ENCODE results near the gene GOLGA2. TPM values are rescaled to one million over a fixed set of nuclear protein-coding genes. Genes with fewer than 3 reads are reported as not detected.

GOLGA2 gene
- total RNA-seq, 2 experiments from 2014 or later, result 44.3 to 48.3 TPM

DNA sequence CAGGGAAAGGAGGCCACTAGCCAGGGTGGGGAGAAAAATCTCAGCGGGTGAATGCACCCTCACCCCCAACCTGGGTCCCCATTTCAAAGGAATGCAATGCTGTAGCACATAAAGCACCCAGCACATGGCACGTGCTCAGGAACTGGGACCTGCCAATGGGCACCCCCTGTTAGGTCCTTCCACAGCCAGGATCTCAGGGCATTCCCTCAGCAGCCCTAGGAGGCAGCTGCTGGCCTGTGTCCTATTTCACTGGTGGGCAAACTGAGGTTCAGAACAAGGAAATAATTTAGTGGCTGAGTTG is 63.9 kb downstream of the GOLGA2 start:
- intact Hi-C loops (cut with DNase I, micrococcal nuclease), result no loop called here
- H3K4me1 ChIP-seq (ENCODE audit: insufficient read depth, low read length), result no peaks in the 10 kb centered on the region
- Mint-ChIP-seq H3K4me1 (ENCODE audit: low read depth) (no peaks in the 10 kb centered on the region), H3K27me3 (peaks cover 16% of the 10 kb centered on the region), H3K36me3 (ENCODE audit: low read depth) (no peaks in the 10 kb centered on the region), H3K4me3 (no peak overlapping the region), H3K9me3 (no peaks in the 10 kb centered on the region), H3K27ac (no peak overlapping the region)
- DNase-seq (no peak), ATAC-seq (ENCODE audit: poor library complexity) (no peak)
- POLR2A ChIA-PET, result no interaction called here
- no peaks in the 10 kb centered on the region for H3K9me3 ChIP-seq (ENCODE audit: control insufficient read depth in 1 of 2, insufficient read depth in 1 of 2, low read length in 2 of 2)
- no peak overlapping the region for H3K4me3 ChIP-seq (ENCODE audit: low read length)
- CTCF ChIA-PET, result interaction anchor here (0.6 kb wide), 1 partner anchor 61 kb away, joined by 4 read pairs; no protein-coding TSS in a partner anchor
- H3K27ac ChIP-seq (ENCODE audit: low read depth in 1 of 2, low read length in 2 of 2), result no peak overlapping the region
- no peaks in the 10 kb centered on the region for H3K36me3 ChIP-seq (ENCODE audit: insufficient read depth, low read length)
- H3K27me3 ChIP-seq (ENCODE audit: control insufficient read depth in 1 of 2, insufficient read depth in 2 of 2, low read length in 2 of 2), result no peaks in the 10 kb centered on the region
- TF ChIP-seq, protein P1, sequence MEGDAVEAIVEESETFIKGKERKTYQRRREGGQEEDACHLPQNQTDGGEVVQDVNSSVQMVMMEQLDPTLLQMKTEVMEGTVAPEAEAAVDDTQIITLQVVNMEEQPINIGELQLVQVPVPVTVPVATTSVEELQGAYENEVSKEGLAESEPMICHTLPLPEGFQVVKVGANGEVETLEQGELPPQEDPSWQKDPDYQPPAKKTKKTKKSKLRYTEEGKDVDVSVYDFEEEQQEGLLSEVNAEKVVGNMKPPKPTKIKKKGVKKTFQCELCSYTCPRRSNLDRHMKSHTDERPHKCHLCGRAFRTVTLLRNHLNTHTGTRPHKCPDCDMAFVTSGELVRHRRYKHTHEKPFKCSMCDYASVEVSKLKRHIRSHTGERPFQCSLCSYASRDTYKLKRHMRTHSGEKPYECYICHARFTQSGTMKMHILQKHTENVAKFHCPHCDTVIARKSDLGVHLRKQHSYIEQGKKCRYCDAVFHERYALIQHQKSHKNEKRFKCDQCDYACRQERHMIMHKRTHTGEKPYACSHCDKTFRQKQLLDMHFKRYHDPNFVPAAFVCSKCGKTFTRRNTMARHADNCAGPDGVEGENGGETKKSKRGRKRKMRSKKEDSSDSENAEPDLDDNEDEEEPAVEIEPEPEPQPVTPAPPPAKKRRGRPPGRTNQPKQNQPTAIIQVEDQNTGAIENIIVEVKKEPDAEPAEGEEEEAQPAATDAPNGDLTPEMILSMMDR (IDR thresholded peaks at IDR 0.05), result no peak

DNA sequence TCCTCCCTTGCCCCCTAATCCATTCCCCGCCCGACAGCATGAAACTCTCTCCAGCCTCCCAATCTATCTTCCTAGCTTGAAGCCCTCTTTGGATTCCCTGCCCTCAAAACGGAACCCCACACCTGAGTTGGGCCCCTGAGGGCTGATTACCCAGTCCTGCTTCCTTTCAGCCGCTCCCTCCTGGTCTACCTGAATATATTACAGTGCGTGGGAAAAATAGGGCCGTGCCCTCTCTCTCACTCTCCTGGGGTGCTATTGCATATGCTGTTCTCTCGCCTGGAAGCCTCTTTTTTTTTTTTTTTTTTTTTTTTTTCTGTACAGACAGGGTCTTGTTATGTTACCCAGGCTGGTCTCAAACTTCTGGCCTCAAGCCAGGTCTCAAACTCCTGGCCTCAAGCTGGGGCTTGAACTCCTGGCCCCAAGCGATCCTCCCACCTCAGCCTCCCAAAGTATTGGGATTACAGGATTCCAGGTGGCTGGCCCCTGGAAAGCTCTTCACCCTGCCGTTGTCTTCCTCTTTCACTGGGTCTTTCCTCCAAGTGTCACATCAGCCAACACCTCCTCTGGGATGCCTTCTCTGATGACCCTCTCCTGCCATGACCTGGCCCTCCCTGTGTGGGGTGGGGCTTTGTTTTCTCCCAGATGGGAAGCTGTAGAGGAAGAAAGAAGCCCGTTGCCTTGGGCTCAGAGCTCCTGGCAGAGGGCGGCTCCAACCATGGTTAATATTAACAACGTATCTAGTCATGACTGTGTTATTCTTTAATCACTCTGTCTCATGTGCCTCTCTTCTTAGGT is 64.4 kb downstream of the GOLGA2 start:
- H3K27me3 ChIP-seq (ENCODE audit: control insufficient read depth in 1 of 2, insufficient read depth in 2 of 2, low read length in 2 of 2), result no peaks in the 10 kb centered on the region
- ChIA-PET POLR2A (interaction anchor here (0.6 kb wide), 1 partner anchor 811 kb away, joined by 3 read pairs; no protein-coding TSS in a partner anchor), CTCF (interaction anchor here (0.6 kb wide), 1 partner anchor 62 kb away, joined by 4 read pairs; no protein-coding TSS in a partner anchor)
- H3K36me3 ChIP-seq (ENCODE audit: insufficient read depth, low read length), result no peaks in the 10 kb centered on the region
- H3K4me3 Mint-ChIP-seq, result no peak overlapping the region
- H3K36me3 Mint-ChIP-seq (ENCODE audit: low read depth), result no peaks in the 10 kb centered on the region
- no peaks in the 10 kb centered on the region for H3K4me1 Mint-ChIP-seq (ENCODE audit: low read depth)
- H3K27me3 Mint-ChIP-seq, result peaks cover 16% of the 10 kb centered on the region
- no peaks in the 10 kb centered on the region for H3K9me3 ChIP-seq (ENCODE audit: control insufficient read depth in 1 of 2, insufficient read depth in 1 of 2, low read length in 2 of 2)
- ATAC-seq (ENCODE audit: poor library complexity) (no peak), DNase-seq (no peak)
- H3K27ac ChIP-seq (ENCODE audit: low read depth in 1 of 2, low read length in 2 of 2), result no peak overlapping the region
- no peaks in the 10 kb centered on the region for H3K9me3 Mint-ChIP-seq
- no peak overlapping the region for H3K4me3 ChIP-seq (ENCODE audit: low read length)
- H3K4me1 ChIP-seq (ENCODE audit: insufficient read depth, low read length), result no peaks in the 10 kb centered on the region
- TF ChIP-seq, protein P1 (IDR thresholded peaks at IDR 0.05), result no peak
- no peak overlapping the region for H3K27ac Mint-ChIP-seq
- intact Hi-C loops (cut with DNase I, micrococcal nuclease), result no loop called here

DNA sequence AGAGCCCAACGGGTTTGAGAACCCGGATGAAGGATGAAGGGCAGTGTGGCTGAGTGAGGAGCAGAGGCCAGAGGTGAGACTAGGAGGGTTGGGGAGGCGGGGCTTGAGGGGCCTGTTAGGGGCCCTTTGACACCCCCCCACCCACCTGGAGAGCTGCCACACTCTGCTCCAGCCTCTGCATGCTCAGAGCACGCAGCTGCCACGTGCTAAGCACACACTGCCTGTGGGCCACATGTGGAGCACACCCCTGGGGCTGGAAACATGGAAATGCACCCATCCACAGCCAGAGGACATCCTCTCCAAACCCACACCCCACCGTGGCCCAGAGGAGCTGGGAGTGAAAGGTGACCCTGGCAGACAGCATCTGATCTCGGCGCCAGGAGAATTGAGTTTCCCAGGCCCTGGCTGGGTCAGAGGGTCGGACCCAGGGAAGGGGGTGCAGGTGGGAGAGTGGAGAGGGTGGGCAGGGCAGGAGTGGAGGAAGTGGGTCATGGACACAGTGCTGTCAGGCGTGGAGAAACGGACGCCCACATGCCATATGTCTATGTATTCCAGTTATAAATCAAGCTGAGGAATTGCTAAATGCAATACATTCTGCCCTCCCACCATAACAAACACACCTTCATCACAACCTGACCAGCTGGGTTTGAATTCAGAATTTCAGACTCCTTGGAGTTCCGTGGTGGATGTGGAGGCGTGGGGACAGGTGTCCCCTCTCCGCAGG is 66.7 kb downstream of the GOLGA2 start:
- H3K27me3 Mint-ChIP-seq, result peaks cover 22% of the 10 kb centered on the region
- Histone ChIP-seq H3K4me1 (ENCODE audit: insufficient read depth, low read length) (peaks cover 4% of the 10 kb centered on the region), H3K36me3 (ENCODE audit: insufficient read depth, low read length) (no peaks in the 10 kb centered on the region), H3K27me3 (ENCODE audit: control insufficient read depth in 1 of 2, insufficient read depth in 2 of 2, low read length in 2 of 2) (peaks cover 7 to 12% of the 10 kb centered on the region in 2 experiments), H3K9me3 (ENCODE audit: control insufficient read depth in 1 of 2, insufficient read depth in 1 of 2, low read length in 2 of 2) (no peaks in the 10 kb centered on the region), H3K4me3 (ENCODE audit: low read length) (no peak overlapping the region), H3K27ac (ENCODE audit: low read depth in 1 of 2, low read length in 2 of 2) (no peak overlapping the region)
- ATAC-seq (ENCODE audit: poor library complexity) (no peak), DNase-seq (no peak)
- TF ChIP-seq, protein P1 (IDR thresholded peaks at IDR 0.05), result no peak
- CTCF ChIA-PET, result no interaction called here
- intact Hi-C loops (cut with DNase I, micrococcal nuclease), result no loop called here
- H3K27ac Mint-ChIP-seq, result no peak overlapping the region
- no peak overlapping the region for H3K4me3 Mint-ChIP-seq
- no peaks in the 10 kb centered on the region for H3K4me1 Mint-ChIP-seq (ENCODE audit: low read depth)
- no peaks in the 10 kb centered on the region for H3K9me3 Mint-ChIP-seq
- H3K36me3 Mint-ChIP-seq (ENCODE audit: low read depth), result no peaks in the 10 kb centered on the region
- POLR2A ChIA-PET, result interaction anchor here (1.3 kb wide), 1 partner anchor 41 kb away, joined by 3 read pairs; no protein-coding TSS in a partner anchor

Data from CD4-positive, alpha-beta T cell (primary cell).